ENCODE data around the gene PPP4R2.

The PPP4R2 gene

GRCh38 chr3:72996473-72997333 lies at the start of gene PPP4R2:
TSS of gene PPP4R2 (plus strand) at chr3:72996811. CDS start at chr3:72997038, 227 bp downstream.
- DNase-seq (ENCODE audit: low spot score): peak; percentile 92

GRCh38 chr3:72947715-72948490 lies 48.7 kb upstream of the PPP4R2 start:
- no peak for DNase-seq (ENCODE audit: low spot score)

GRCh38 chr3:72949016-72949415 lies 47.6 kb upstream of the PPP4R2 start:
- DNase-seq (ENCODE audit: low spot score): no peak

- no peak for DNase-seq (ENCODE audit: low spot score)
These were observed 46.2 kb upstream of the PPP4R2 start for GRCh38 chr3:72950372-72950771.

- DNase-seq (ENCODE audit: low spot score): peak; percentile 68
These were observed 45.8 kb upstream of the PPP4R2 start for GRCh38 chr3:72950801-72951200.

- no peak for DNase-seq (ENCODE audit: low spot score)
These were observed 45.3 kb upstream of the PPP4R2 start for GRCh38 chr3:72951259-72951722.

- no peak for DNase-seq (ENCODE audit: low spot score)
These were observed 43.2 kb upstream of the PPP4R2 start for GRCh38 chr3:72953325-72953956.

- DNase-seq (ENCODE audit: low spot score): peak; percentile 90
These were observed 39.3 kb upstream of the PPP4R2 start for GRCh38 chr3:72957297-72957696.

GRCh38 chr3:72959336-72959735 lies 37.3 kb upstream of the PPP4R2 start:
- no peak for DNase-seq (ENCODE audit: low spot score)

GRCh38 chr3:72960812-72961518 lies 35.6 kb upstream of the PPP4R2 start:
- DNase-seq (ENCODE audit: low spot score): peak; percentile 58

GRCh38 chr3:72961752-72962151 lies 34.9 kb upstream of the PPP4R2 start:
- no peak for DNase-seq (ENCODE audit: low spot score)

- no peak for DNase-seq (ENCODE audit: low spot score)
These were observed 34.3 kb upstream of the PPP4R2 start for GRCh38 chr3:72962317-72962716.

- DNase-seq (ENCODE audit: low spot score): no peak
These were observed 32.0 kb upstream of the PPP4R2 start for GRCh38 chr3:72964633-72965032.

GRCh38 chr3:72968266-72968664 lies 28.3 kb upstream of the PPP4R2 start:
- DNase-seq (ENCODE audit: low spot score): no peak

GRCh38 chr3:72969766-72970165 lies 26.8 kb upstream of the PPP4R2 start:
- no peak for DNase-seq (ENCODE audit: low spot score)

- no peak for DNase-seq (ENCODE audit: low spot score)
These were observed 25.7 kb upstream of the PPP4R2 start for GRCh38 chr3:72970942-72971341.

- no peak for DNase-seq (ENCODE audit: low spot score)
These were observed 23.9 kb upstream of the PPP4R2 start for GRCh38 chr3:72972706-72973030.

- no peak for DNase-seq (ENCODE audit: low spot score)
These were observed 23.4 kb upstream of the PPP4R2 start for GRCh38 chr3:72973031-72973723.

- DNase-seq (ENCODE audit: low spot score): no peak
These were observed 22.8 kb upstream of the PPP4R2 start for GRCh38 chr3:72973786-72974185.

GRCh38 chr3:72974956-72975355 lies 21.7 kb upstream of the PPP4R2 start:
- DNase-seq (ENCODE audit: low spot score): no peak

GRCh38 chr3:72976281-72976741 lies 20.3 kb upstream of the PPP4R2 start:
- DNase-seq (ENCODE audit: low spot score): no peak
